ENCODE data around the gene VASP. TPM values are rescaled to one million over a fixed set of nuclear protein-coding genes. Genes with fewer than 3 reads are reported as not detected.

The VASP gene
- total RNA-seq, 1 experiment from 2014 or later, result 43.5 TPM

DNA sequence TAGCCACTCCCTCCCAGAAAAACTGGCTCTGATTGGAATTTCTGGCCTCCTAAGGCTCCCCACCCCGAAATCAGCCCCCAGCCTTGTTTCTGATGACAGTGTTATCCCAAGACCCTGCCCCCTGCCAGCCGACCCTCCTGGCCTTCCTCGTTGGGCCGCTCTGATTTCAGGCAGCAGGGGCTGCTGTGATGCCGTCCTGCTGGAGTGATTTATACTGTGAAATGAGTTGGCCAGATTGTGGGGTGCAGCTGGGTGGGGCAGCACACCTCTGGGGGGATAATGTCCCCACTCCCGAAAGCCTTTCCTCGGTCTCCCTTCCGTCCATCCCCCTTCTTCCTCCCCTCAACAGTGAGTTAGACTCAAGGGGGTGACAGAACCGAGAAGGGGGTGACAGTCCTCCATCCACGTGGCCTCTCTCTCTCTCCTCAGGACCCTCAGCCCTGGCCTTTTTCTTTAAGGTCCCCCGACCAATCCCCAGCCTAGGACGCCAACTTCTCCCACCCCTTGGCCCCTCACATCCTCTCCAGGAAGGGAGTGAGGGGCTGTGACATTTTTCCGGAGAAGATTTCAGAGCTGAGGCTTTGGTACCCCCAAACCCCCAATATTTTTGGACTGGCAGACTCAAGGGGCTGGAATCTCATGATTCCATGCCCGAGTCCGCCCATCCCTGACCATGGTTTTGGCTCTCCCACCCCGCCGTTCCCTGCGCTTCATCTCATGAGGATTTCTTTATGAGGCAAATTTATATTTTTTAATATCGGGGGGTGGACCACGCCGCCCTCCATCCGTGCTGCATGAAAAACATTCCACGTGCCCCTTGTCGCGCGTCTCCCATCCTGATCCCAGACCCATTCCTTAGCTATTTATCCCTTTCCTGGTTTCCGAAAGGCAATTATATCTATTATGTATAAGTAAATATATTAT, 33.3 kb upstream of the VASP start:
- DNase-seq (ENCODE audit: low spot score), result no peak

GRCh38 chr19:45474606-45475521, 32.4 kb upstream of the VASP start:
- no peak for DNase-seq (ENCODE audit: low spot score)

DNA sequence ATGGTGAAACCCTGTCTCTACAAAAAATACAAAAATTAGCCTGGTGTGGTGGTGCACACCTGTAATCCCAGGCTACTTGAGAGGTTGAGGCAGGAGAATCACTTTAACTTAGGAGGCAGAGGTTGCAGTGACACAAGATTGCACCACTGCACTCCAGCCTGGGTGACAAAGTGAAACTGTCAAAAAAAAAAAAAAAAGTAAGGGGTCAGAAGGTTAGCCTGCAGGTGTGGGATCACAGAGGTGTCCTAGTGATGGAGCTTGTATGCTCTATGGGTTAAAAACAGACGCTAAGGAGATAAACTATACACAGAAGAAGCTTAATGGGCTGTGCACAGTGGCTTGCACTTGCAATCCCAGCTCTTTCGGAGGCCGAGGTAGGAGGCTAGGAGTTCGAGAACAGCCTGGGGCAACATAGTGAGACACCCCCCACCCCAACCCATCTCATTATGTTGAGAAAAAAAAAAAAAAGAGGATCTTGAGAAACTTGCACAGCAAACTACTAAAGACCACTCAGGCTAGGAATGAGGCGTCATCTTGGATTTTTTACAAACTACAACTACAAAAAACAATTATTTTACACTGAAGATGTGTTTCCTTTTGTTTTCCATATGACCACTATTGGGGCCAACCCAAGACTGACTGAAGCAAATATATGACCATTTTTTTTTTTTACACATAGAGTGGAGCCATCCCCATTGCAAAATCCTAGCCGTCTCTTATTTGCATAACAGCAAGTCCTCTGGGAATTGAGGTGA, 31.6 kb upstream of the VASP start:
- DNase-seq (ENCODE audit: low spot score), result no peak

DNA sequence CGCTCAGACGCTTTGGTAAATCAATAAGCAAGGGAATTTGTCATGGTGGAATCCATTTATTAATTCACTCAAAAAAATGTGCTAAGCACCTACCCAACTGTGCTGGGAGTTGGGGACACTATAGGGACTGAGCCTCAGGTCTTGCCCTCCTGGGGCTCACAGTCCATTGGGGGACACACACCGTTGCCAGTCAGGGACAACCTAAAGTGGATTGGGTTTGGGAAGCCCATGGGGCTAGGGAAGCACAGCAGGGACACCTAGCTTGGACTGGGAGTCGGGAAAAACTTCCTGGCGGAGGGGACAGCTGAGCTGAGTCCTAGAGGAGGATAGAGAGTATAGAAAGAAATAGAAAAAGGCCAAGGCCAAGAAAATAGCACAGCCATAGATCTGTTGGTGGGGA, 31.0 kb upstream of the VASP start:
- no peak for DNase-seq (ENCODE audit: low spot score)

DNA sequence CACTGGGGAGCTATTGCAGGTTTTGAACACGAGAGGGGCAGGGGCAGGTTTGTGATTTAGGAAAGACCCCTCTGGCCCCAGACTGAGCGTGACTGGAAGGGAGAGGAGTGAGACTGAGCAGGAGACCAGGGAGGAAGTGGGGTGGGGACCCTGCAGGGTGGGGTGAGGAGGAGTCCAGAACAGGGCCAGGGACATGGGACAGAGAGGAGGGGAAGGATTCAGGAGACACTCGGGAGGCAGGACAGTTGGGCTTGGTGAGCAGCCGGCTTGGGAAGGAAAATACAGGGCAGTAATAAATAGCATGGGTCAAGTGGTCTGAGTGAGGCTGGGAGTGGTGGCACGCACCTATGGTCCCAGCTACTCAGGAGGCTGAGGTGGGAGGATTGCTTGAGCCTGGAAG, 30.1 kb upstream of the VASP start:
- DNase-seq (ENCODE audit: low spot score), result no peak

- no peak for DNase-seq (ENCODE audit: low spot score)
Observed at GRCh38 chr19:45477713-45478453, 29.4 kb upstream of the VASP start.

GRCh38 chr19:45478454-45479238, 28.6 kb upstream of the VASP start:
- DNase-seq (ENCODE audit: low spot score), result peak; percentile 93

DNA sequence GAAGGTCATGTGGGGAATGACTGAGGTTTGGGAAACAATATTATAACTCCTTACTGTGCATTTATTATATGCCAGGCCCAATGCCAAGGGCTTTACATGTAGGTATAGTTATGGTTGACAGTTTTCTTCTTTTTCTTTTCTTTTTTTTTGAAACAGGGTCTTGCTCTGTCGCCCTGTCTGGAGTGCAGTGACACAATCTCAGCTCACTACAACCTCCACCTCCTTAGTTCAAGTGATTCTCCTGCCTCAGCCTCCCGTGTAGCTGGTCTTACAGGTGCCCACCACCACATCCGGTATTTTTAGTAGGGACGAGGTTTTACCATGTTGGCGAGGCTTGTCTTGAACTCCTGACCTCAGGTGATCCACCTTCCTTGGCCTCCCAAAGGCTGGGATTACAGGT, 24.2 kb upstream of the VASP start:
- DNase-seq (ENCODE audit: low spot score), result no peak

- no peak for DNase-seq (ENCODE audit: low spot score)
Observed at GRCh38 chr19:45484273-45484945, 22.9 kb upstream of the VASP start.

GRCh38 chr19:45485305-45486077, 21.8 kb upstream of the VASP start:
- DNase-seq (ENCODE audit: low spot score), result peak; percentile 89

DNA sequence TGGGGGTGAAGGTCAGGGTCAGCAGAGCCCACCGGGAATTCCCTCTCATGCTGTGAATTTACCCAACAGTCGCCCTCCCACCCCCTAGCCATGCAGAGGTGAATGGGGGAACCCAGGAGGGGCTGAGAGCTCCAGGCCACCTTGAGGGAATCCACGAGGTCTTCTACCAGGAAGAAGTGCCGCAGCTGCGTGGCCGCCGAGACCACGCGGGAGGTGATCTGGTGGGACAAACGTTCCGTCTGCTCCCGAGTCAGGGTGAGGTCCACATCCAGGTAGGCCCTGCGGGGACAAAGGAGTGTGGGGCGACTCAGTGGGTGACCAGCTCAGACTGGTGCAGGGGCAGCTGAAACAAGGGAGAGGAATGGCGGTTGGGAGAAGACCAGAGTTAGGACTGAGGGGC, 18.6 kb upstream of the VASP start:
- DNase-seq (ENCODE audit: low spot score), result no peak

GRCh38 chr19:45489216-45489855, 17.9 kb upstream of the VASP start:
- DNase-seq (ENCODE audit: low spot score), result no peak

DNA sequence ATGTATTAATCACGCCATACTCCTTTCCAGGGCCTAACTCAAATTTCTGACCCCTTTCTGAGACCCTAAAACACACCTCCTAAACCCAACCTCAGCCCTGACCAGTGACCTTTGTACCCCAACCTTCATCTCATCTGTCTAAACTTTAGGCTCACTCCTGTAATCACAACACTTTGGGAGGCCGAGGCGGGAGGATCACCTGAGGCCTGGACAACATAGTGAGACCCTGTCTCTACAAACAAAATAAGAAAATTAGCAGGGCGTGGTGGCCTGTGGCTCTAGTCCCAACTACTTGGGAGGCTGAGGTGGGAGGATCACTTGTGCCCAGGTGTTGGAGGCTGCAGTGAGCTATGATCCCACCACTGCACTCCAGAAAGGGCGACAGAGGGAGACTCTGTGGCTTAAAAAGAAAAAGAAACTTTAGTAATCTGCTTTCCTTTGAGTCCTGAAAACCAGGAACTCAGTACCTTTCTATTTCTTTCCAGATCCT, 15.1 kb upstream of the VASP start:
- no peak for DNase-seq (ENCODE audit: low spot score)

- DNase-seq (ENCODE audit: low spot score), result no peak
Observed at GRCh38 chr19:45492627-45493470, 14.4 kb upstream of the VASP start.

- DNase-seq (ENCODE audit: low spot score), result no peak
Observed at GRCh38 chr19:45494261-45494916, 12.9 kb upstream of the VASP start.

DNA sequence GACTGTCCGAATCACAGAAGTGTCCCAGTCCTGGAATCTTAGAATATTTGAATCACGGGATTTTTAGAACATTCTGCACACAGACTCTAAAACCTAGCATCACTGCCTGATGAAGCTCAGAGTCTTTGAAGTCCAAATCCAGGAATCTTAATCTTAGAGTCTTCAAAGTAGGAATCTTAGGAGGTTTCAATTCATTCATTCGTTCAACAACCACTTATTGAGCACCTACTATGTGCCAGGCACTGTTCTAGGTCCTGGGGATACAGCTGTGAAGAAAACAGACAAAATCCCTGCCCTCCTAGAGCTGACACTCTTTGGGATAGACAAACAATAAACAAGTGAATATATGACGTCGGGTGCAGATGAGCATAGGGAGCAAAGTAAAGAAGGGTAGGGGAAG, 12.1 kb upstream of the VASP start:
- DNase-seq (ENCODE audit: low spot score), result no peak
